Stimulated activated CD8-positive, alpha-beta memory T cell treated with anti-CD3 and anti-CD28 coated beads, Interleukin-15, amount 100 ng/mL, for 24 hours (primary cell): ENCODE results near the gene LHFPL6.

Experiments used
- DNase-seq: peaks from one replicate; pipeline ENCODE4 v3.0.0-alpha.2; 2020; ENCODE audit warnings: low read depth

LHFPL6 gene

GRCh38 chr13:39590466-39591036 lies 12.4 kb downstream of the LHFPL6 start:
- no peak for DNase-seq

- DNase-seq = no peak
Measured at GRCh38 chr13:39588384-39588783, 14.6 kb downstream of the LHFPL6 start.

DNA sequence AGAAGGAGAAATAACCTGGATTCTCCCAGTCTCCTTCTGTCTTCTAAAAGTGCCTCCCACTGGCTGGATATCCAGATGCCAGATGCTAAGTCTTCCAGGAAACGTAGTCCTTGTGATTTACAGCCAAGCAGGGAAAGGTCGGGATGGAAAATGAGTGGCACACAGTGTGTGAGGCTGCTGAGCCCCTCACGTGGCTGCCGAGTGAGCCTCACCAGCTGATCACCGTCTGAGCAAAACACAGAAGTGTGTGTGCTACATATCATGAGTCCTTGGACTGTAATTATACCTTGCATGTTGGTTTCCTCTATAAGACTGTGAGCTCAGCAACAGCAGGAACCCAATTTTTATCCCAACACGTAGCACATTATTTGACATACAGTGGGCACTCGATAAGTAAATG lies 15.1 kb downstream of the LHFPL6 start:
- no peak for DNase-seq

GRCh38 chr13:39586958-39587605 lies 15.9 kb downstream of the LHFPL6 start:
- no peak for DNase-seq

DNA sequence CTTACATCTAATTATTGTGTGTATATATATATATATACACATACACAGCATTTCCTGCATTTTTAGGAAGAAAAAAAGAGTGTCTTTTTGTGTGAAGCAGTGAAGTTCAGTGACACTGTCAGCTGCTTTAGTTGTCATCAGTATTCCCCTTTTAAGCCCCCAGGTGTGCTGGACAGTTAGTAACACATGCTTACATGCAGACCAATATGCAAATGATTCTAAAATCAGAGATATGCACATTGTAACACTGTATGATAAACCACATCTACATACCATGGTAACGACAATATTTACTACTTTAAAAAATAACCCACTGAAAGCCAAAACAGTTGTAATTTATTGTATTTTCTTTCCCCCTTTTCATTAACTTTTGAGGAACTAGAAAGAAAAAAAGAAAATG lies 16.8 kb downstream of the LHFPL6 start:
- DNase-seq = no peak

DNA sequence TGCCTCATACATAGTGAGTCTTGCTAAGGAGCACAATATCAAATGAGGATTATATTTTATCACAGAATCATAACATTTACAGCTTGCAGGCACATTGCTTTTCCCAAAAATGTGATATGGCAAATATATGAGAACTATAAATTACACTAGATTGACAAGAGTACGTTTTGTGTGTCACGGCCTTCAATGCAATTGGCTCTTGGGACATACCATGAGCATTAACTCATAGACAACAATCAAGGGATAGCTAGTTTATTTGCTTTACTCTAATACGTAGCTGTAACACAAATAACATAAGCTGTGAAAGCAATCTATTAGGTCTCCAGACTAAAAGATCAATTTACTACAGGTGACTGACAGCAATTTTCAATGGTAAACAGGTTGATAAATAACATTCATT lies 17.8 kb downstream of the LHFPL6 start:
- no peak for DNase-seq

DNA sequence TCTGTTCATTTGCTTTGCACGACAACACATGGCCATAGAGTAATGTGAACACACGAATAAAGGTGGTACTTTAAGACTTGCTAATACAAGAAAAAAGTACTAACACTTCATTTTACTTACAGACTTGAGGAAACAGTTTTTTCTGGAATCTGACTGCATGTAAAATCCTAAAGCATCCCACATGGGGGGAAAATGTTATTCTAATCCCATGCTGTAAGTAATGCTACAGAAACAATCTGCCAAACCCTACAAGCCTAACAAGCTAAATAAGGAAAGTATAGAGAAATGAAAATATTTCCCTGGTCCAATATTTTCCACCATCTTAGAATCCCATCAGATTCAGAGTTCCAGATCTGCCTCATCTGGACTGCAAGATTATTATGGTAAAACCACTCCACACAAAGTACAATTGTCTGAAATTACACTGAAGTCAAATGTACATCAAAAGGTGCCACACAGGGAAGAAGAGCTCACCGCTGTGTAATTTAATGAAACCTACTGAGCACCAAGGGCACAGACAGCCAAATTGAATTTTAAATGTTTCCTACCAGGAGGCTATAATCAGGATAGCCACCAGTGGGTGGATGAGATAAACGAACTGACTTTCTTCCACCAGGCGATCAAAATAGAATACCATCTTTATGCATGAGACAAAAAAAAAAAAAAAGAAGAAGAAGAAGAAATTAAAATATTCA lies 22.0 kb downstream of the LHFPL6 start:
- DNase-seq = no peak

- no peak for DNase-seq
Measured at GRCh38 chr13:39578821-39579291, 24.1 kb downstream of the LHFPL6 start.

- no peak for DNase-seq
Measured at GRCh38 chr13:39577838-39578491, 25.0 kb downstream of the LHFPL6 start.

GRCh38 chr13:39577203-39577602 lies 25.8 kb downstream of the LHFPL6 start:
- no peak for DNase-seq

DNA sequence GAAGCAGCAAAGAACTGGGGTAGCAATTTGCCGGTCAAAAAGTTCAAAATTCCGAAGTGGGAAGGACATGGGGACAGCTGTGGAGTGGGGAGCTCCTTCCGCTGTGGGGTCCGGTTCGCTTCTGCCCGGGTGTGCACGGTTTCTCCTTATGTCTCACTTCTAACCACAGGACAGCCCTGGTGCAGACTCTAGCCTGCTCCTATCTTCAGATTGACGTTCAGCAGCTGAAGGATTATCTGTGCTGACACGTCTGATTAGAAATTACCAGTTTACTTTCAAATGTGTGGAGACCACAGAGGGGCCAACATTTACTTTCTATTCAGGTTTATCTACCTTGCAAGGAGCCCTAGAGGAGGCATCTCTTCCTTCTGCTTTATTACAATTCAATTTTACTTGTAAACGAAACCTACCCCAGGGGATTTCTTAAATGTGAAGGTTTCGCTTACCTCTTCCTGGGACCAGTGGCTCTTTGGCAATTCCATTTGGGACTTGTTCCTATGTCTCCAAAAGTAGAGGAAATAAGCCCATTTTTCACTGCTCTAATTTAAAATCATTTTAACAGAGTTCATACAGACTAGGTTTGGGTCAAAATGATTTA lies 27.3 kb downstream of the LHFPL6 start:
- no peak for DNase-seq

DNA sequence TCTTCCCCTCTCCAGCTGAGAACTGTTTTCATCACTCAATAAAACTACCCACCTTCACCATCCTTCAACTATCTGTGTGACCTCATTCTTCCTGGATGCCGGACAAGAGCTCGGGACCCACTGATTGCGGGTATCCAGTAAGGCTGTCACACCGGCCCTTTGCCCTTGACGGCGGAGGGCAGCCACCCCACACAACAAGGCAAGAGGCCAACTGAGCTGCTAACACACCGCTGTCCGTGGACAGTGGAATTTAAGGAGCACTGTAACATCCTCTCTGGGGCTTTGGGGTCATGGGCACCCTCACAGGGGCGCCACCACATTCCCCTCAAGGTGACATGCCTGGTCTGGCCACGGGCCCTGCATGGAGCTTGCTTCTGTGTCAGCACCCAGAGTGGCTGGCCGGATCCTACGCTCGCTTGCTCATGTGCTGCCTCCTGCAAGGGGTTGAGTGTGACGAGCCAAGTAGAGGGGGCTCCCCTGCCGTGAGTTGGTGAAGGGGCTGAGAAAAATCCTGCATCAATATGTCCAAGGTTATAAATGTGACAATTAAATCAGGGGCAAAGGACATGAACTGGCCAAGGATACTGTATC lies 31.4 kb downstream of the LHFPL6 start:
- no peak for DNase-seq

DNA sequence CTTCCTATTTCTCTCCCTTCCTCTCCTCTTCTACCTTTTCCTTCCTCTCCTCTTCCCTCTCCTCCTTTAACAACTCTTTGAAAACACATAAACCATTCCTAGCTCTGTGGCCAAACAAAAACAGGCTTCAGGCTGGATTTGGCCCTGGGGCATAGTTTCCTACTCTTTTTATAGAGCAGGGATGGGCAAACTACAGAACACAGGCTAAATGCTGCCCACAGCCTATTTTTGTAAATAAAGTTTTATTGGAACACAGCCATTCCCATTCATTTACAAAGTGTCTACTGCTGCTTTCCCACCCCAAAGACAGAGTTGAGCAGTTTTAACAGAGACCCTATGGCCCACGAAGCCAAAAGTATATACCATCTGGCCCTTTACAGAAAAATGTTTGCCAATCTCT lies 35.4 kb downstream of the LHFPL6 start:
- no peak for DNase-seq

DNA sequence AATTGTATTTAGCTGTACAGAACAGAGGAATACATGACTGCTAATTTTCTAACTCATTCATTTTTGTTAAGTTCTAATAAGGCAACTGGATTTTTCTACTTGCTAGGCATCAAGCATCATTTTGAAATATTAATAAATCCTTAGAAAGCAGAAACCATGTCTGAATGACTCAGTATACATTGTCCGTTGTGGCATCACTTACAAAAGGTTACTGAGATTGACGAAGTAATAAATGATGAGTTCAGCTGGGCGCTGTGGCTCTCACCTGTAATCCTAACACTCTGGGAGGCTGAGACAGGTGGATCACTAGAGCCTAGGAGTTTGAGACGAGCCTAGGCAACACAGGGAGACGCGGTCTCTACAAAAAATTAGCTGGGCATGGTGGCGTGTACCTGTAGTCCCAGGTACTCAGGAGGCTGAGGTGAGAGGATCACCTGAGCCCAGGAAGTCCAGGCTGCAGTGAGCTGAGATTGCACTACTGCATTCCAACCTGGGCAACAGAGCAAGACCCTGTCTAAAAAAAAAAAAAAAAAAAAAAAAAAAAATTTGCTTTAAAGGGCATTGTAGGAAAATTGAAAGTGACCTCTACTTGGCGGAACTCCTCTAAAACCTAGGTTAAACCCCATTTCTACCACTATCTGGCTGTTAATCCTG lies 36.6 kb downstream of the LHFPL6 start:
- no peak for DNase-seq

- no peak for DNase-seq
Measured at GRCh38 chr13:39565036-39565949, 37.7 kb downstream of the LHFPL6 start.

DNA sequence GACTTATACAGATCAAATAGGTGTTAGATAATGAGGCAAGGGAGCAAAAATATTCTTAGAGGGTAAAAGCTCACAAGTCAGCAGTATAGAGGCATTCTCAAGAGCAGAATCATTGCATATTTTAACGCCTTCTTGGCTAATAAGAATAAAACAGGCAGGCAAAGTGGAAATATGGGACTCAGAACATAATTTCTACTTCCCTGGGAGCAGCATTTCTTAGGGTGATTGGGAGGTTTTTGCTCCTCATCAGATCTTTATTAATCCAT lies 39.6 kb downstream of the LHFPL6 start:
- DNase-seq = no peak

DNA sequence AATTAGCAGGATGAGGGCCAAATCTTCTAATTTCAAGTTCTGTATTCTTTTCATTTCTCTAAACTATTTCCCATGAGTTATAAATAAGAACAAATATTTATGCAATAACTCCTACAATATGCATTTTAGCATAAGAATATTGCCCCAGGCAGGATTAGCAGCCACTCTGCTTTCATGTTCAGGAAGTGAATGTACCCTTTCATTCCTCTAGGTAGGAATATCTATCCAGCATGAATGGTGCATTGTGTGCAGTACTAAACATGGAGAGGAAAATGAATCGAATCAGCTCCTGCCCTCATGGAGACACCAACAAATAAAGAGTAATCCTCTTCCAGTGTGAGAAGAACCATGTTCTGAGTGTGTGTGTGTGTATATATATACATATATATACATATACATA lies 41.0 kb downstream of the LHFPL6 start:
- no peak for DNase-seq

DNA sequence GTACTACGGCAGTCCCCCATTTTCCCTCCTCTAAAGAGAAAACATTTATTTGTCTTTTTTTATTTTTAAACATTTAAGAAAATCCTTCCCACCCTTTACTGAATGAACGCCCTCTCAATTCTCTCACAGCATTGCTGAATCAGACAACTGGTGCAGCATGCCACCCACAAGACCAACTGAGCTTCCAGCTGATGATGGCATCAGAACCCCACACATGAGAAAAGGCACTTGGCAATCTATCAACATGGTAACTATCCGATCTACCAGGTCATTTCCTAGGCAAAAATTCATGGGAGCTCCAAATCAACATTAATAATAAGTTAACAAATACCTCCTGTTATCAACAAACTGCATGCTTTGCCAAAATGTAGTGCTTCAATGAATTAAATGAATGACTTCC lies 43.1 kb downstream of the LHFPL6 start:
- DNase-seq = no peak

GRCh38 chr13:39557285-39557955 lies 45.6 kb downstream of the LHFPL6 start:
- no peak for DNase-seq

GRCh38 chr13:39556866-39557265 lies 46.1 kb downstream of the LHFPL6 start:
- DNase-seq = no peak
